OCI-LY1 (cell line): ENCODE data around the gene ST6GAL1.

Experiments used
- EZH2 ChIP-seq: fragments of 200-600 bp; sonication (generic), shearing (Covaris generic); IDR thresholded peaks from 2 replicates; pipeline ENCODE4 v1.8.0; 2017; ENCODE audit warnings: borderline replicate concordance, mixed run types, mild to moderate bottlenecking, antibody characterized with exemption, low read length, moderate library complexity, mixed read lengths
- TF ChIP-seq, protein P1 (sequence below): fragments of 200-600 bp; sonication (generic), shearing (Covaris generic); IDR thresholded peaks from 2 replicates; pipeline ENCODE4 v1.5.1; 2017; ENCODE audit warnings: mild to moderate bottlenecking, antibody characterized with exemption, low read length, moderate library complexity, mixed read lengths

DNA sequence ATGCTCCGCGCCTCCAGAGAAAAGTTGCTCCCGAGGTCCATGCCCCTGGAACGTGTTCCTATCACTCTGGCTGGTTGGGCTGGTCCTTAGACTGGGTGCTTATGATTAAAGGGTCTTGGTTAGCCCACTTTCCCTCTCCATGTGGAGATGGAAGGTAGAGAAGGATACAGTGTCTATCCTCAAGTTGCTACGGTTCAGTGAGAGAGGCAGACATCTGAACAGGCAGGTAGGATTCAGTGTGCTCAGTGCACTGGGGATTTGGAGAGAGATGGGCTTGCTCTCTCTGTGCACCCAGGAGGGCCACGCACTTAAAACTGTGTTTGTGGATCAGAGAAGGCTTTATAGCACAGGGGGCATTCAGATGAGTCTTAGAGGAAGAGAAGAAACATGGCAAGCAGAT is 146.0 kb downstream of the ST6GAL1 start:
- TF ChIP-seq, protein P1, sequence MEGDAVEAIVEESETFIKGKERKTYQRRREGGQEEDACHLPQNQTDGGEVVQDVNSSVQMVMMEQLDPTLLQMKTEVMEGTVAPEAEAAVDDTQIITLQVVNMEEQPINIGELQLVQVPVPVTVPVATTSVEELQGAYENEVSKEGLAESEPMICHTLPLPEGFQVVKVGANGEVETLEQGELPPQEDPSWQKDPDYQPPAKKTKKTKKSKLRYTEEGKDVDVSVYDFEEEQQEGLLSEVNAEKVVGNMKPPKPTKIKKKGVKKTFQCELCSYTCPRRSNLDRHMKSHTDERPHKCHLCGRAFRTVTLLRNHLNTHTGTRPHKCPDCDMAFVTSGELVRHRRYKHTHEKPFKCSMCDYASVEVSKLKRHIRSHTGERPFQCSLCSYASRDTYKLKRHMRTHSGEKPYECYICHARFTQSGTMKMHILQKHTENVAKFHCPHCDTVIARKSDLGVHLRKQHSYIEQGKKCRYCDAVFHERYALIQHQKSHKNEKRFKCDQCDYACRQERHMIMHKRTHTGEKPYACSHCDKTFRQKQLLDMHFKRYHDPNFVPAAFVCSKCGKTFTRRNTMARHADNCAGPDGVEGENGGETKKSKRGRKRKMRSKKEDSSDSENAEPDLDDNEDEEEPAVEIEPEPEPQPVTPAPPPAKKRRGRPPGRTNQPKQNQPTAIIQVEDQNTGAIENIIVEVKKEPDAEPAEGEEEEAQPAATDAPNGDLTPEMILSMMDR, result no peak
- no peak for TF ChIP-seq EZH2
